OCI-LY7 (cell line): ENCODE data around the gene TBC1D20. TPM values are rescaled to one million over a fixed set of nuclear protein-coding genes. Genes with fewer than 3 reads are reported as not detected.

Source experiments
- small RNA-seq: library from RNA; depleted of rRNA; stranded (forward); fragments of <200 nt; gene quantifications from one replicate; pipeline ENCODE3, GENCODE V24; 2014
- total RNA-seq, 2 experiments: library from RNA; depleted of rRNA in 1 of 2; stranded (reverse); fragments of >200 nt in 1 of 2; shearing (Covaris generic) in 1 of 2; gene quantifications; 2 replicates each; pipeline ENCODE4 v1.2.3, GENCODE V29; 2014 to 2022

Gene TBC1D20
- total RNA-seq, 2 experiments from 2014 or later = 17.4 to 20.8 TPM

Small RNA genes within 50 kb of the gene (small RNA-seq; reads per million reads assigned to genes)
- not detected for gene RF00019

Other genes with a start within 250 kb of the TBC1D20 start
- not detected in 2 replicates for gene DEFB129, start 235.3 kb downstream of the TBC1D20 start, total RNA-seq (2014; rRNA removed; shearing (Covaris generic))
- gene DEFB129, start 235.3 kb downstream of the TBC1D20 start, total RNA-seq (2022) = not detected in 2 replicates
- not detected in 2 replicates for gene DEFB132, start 204.8 kb downstream of the TBC1D20 start, total RNA-seq (2014; rRNA removed; shearing (Covaris generic))
- gene DEFB132, start 204.8 kb downstream of the TBC1D20 start, total RNA-seq (2022) = not detected in 2 replicates
- 2.6 and 6.3 TPM in 2 replicates for gene C20orf96, start 171.8 kb downstream of the TBC1D20 start, total RNA-seq (2014; rRNA removed; shearing (Covaris generic))
- 12.6 and 13.1 TPM in 2 replicates for gene C20orf96, start 171.8 kb downstream of the TBC1D20 start, total RNA-seq (2022)
- gene ZCCHC3, start 165.0 kb downstream of the TBC1D20 start, total RNA-seq (2014; rRNA removed; shearing (Covaris generic)) = 39.8 and 45.3 TPM in 2 replicates
- 34.8 and 35.6 TPM in 2 replicates for gene ZCCHC3, start 165.0 kb downstream of the TBC1D20 start, total RNA-seq (2022)
- gene SOX12, start 137.0 kb downstream of the TBC1D20 start, total RNA-seq (2014; rRNA removed; shearing (Covaris generic)) = 12.9 and 16.4 TPM in 2 replicates
- 43.8 and 46.6 TPM in 2 replicates for gene SOX12, start 137.0 kb downstream of the TBC1D20 start, total RNA-seq (2022)
- 0.32 and 0.49 TPM in 2 replicates for gene NRSN2, start 115.4 kb downstream of the TBC1D20 start, total RNA-seq (2014; rRNA removed; shearing (Covaris generic))
- 0.66 and 0.86 TPM in 2 replicates for gene NRSN2, start 115.4 kb downstream of the TBC1D20 start, total RNA-seq (2022)
- gene TRIB3, start 81.8 kb downstream of the TBC1D20 start, total RNA-seq (2014; rRNA removed; shearing (Covaris generic)) = 87.2 and 114 TPM in 2 replicates
- gene TRIB3, start 81.8 kb downstream of the TBC1D20 start, total RNA-seq (2022) = 92.7 and 111 TPM in 2 replicates
- gene RBCK1, start 54.2 kb downstream of the TBC1D20 start, total RNA-seq (2014; rRNA removed; shearing (Covaris generic)) = 61.8 and 82.9 TPM in 2 replicates
- gene RBCK1, start 54.2 kb downstream of the TBC1D20 start, total RNA-seq (2022) = 140 and 151 TPM in 2 replicates
- gene CSNK2A1, start 81.3 kb upstream of the TBC1D20 start, total RNA-seq (2014; rRNA removed; shearing (Covaris generic)) = 69.8 and 90.8 TPM in 2 replicates
- gene CSNK2A1, start 81.3 kb upstream of the TBC1D20 start, total RNA-seq (2022) = 164 and 174 TPM in 2 replicates
- gene TCF15, start 147.8 kb upstream of the TBC1D20 start, total RNA-seq (2014; rRNA removed; shearing (Covaris generic)) = not detected in 2 replicates
- gene TCF15, start 147.8 kb upstream of the TBC1D20 start, total RNA-seq (2022) = not detected in 2 replicates
- 12.4 and 18.6 TPM in 2 replicates for gene SRXN1, start 190.7 kb upstream of the TBC1D20 start, total RNA-seq (2014; rRNA removed; shearing (Covaris generic))
- 17.1 and 19.8 TPM in 2 replicates for gene SRXN1, start 190.7 kb upstream of the TBC1D20 start, total RNA-seq (2022)
- not detected in 2 replicates for gene SCRT2, start 213.3 kb upstream of the TBC1D20 start, total RNA-seq (2014; rRNA removed; shearing (Covaris generic))
- not detected in 2 replicates for gene SCRT2, start 213.3 kb upstream of the TBC1D20 start, total RNA-seq (2022)